ENCODE measurements around the gene ZFYVE16.

DNA sequence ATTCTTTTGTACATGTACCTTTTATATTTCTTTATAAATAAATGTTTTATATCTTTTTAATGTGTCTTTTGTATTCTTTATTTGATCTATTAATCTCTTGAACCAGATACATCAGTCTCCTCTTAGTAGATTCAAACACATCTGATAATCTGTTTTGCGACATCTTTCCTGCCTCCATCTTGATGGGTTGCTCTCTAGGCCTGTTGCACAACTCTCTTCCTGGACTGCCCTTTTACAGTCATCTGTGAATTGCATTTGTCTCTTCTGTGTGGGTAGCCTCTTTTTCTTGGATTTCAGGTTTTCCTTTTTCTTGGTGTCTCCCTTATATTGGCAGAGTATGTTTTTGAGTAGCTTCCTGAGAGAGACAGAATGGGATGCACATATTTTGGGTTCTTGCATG lies 6.2 kb downstream of the ZFYVE16 start:
- TF ChIP-seq CTCF (IDR thresholded peaks at IDR 0.05) (no peak), POLR2A (IDR thresholded peaks at IDR 0.05) (no peak), POLR2AphosphoS5 (IDR thresholded peaks at IDR 0.05) (no peak), EP300 (IDR thresholded peaks at IDR 0.05; ENCODE audit: low read depth) (no peak)
